Measurements from ENCODE around the gene FAM13B.
"Not testable (repeated sequence)": the region's sequence is repeated elsewhere in the genome, so short reads cannot be mapped to it uniquely, and the experiment has no call there.

Gene FAM13B

GRCh38 chr5:137994556-137994955 is 38.3 kb downstream of the FAM13B start:
- H3K9me3 ChIP-seq (ENCODE audit: control insufficient read depth, low read length): no peaks in the 10 kb centered on the region
- no peaks in the 10 kb centered on the region for H3K4me1 ChIP-seq (ENCODE audit: control insufficient read depth, insufficient read depth, low read length)
- WGBS, 2 experiments: 89 to 97% methylated on average over 2 of the region's 2 CpGs
- H3K27ac ChIP-seq (ENCODE audit: insufficient read depth, low read depth, low read length, poor library complexity, severe bottlenecking): no peak overlapping the region
- H3K36me3 ChIP-seq (ENCODE audit: control insufficient read depth, insufficient read depth, low read length): peaks cover 3% of the 10 kb centered on the region
- H3K27me3 ChIP-seq (ENCODE audit: control insufficient read depth, insufficient read depth, low read length, poor library complexity, severe bottlenecking): no peaks in the 10 kb centered on the region
- H3K4me3 ChIP-seq (ENCODE audit: insufficient read depth, low read depth, low read length): no peak overlapping the region

GRCh38 chr5:137989419-137989818 is 43.5 kb downstream of the FAM13B start:
- WGBS, 2 experiments: 90 to 91% methylated on average over 4 to 5 of the region's 5 CpGs
- no peaks in the 10 kb centered on the region for H3K27me3 ChIP-seq (ENCODE audit: control insufficient read depth, insufficient read depth, low read length, poor library complexity, severe bottlenecking)
- H3K9me3 ChIP-seq (ENCODE audit: control insufficient read depth, low read length): no peaks in the 10 kb centered on the region
- H3K36me3 ChIP-seq (ENCODE audit: control insufficient read depth, insufficient read depth, low read length): no peaks in the 10 kb centered on the region
- no peak overlapping the region for H3K4me3 ChIP-seq (ENCODE audit: insufficient read depth, low read depth, low read length)
- H3K27ac ChIP-seq (ENCODE audit: insufficient read depth, low read depth, low read length, poor library complexity, severe bottlenecking): no peak overlapping the region
- no peaks in the 10 kb centered on the region for H3K4me1 ChIP-seq (ENCODE audit: control insufficient read depth, insufficient read depth, low read length)

GRCh38 chr5:137975208-137975607 is 57.7 kb downstream of the FAM13B start:
- H3K9me3 ChIP-seq (ENCODE audit: control insufficient read depth, low read length): peaks cover 2% of the 10 kb centered on the region
- WGBS, 2 experiments: 94 to 96% methylated on average over 3 of the region's 3 CpGs
- H3K27me3 ChIP-seq (ENCODE audit: control insufficient read depth, insufficient read depth, low read length, poor library complexity, severe bottlenecking): no peaks in the 10 kb centered on the region
- no peaks in the 10 kb centered on the region for H3K36me3 ChIP-seq (ENCODE audit: control insufficient read depth, insufficient read depth, low read length)
- H3K27ac ChIP-seq (ENCODE audit: insufficient read depth, low read depth, low read length, poor library complexity, severe bottlenecking): no peak overlapping the region
- H3K4me1 ChIP-seq (ENCODE audit: control insufficient read depth, insufficient read depth, low read length): no peaks in the 10 kb centered on the region
- H3K4me3 ChIP-seq (ENCODE audit: insufficient read depth, low read depth, low read length): no peak overlapping the region

- WGBS, 2 experiments: 79 to 100% methylated on average over 2 to 3 of the region's 4 CpGs
Observed at GRCh38 chr5:137970384-137970783, 62.5 kb downstream of the FAM13B start.

GRCh38 chr5:137960819-137961218 is 72.1 kb downstream of the FAM13B start:
- Histone ChIP-seq H3K36me3 (ENCODE audit: control insufficient read depth, insufficient read depth, low read length) (peaks cover 9% of the 10 kb centered on the region), H3K4me1 (ENCODE audit: control insufficient read depth, insufficient read depth, low read length) (no peaks in the 10 kb centered on the region), H3K27ac (ENCODE audit: insufficient read depth, low read depth, low read length, poor library complexity, severe bottlenecking) (no peak overlapping the region), H3K4me3 (ENCODE audit: insufficient read depth, low read depth, low read length) (no peak overlapping the region), H3K27me3 (ENCODE audit: control insufficient read depth, insufficient read depth, low read length, poor library complexity, severe bottlenecking) (no peaks in the 10 kb centered on the region), H3K9me3 (ENCODE audit: control insufficient read depth, low read length) (no peaks in the 10 kb centered on the region)
- 100% methylated on average over 3 of the region's 3 CpGs for WGBS, 2 experiments

More at GRCh38 chr5:137970384-137970783, 62.5 kb downstream of the FAM13B start:
- H3K36me3 ChIP-seq (ENCODE audit: control insufficient read depth, insufficient read depth, low read length): peaks cover 12% of the 10 kb centered on the region
- H3K27me3 ChIP-seq (ENCODE audit: control insufficient read depth, insufficient read depth, low read length, poor library complexity, severe bottlenecking); H3K4me3 ChIP-seq (ENCODE audit: insufficient read depth, low read depth, low read length); H3K4me1 ChIP-seq (ENCODE audit: control insufficient read depth, insufficient read depth, low read length); H3K27ac ChIP-seq (ENCODE audit: insufficient read depth, low read depth, low read length, poor library complexity, severe bottlenecking); H3K9me3 ChIP-seq (ENCODE audit: control insufficient read depth, low read length): not testable (repeated sequence)

- Histone ChIP-seq H3K9me3 (ENCODE audit: control insufficient read depth, low read length) (no peaks in the 10 kb centered on the region), H3K27me3 (ENCODE audit: control insufficient read depth, insufficient read depth, low read length, poor library complexity, severe bottlenecking) (no peaks in the 10 kb centered on the region), H3K27ac (ENCODE audit: insufficient read depth, low read depth, low read length, poor library complexity, severe bottlenecking) (no peak overlapping the region), H3K36me3 (ENCODE audit: control insufficient read depth, insufficient read depth, low read length) (peaks cover 9% of the 10 kb centered on the region), H3K4me3 (ENCODE audit: insufficient read depth, low read depth, low read length) (no peak overlapping the region), H3K4me1 (ENCODE audit: control insufficient read depth, insufficient read depth, low read length) (no peaks in the 10 kb centered on the region)
- 95 to 97% methylated on average over 2 of the region's 2 CpGs for WGBS, 2 experiments
Observed at GRCh38 chr5:137960141-137960540, 72.7 kb downstream of the FAM13B start.

- Histone ChIP-seq H3K9me3 (ENCODE audit: control insufficient read depth, low read length) (no peaks in the 10 kb centered on the region), H3K4me3 (ENCODE audit: insufficient read depth, low read depth, low read length) (no peak overlapping the region), H3K4me1 (ENCODE audit: control insufficient read depth, insufficient read depth, low read length) (no peaks in the 10 kb centered on the region), H3K36me3 (ENCODE audit: control insufficient read depth, insufficient read depth, low read length) (peaks cover 9% of the 10 kb centered on the region), H3K27ac (ENCODE audit: insufficient read depth, low read depth, low read length, poor library complexity, severe bottlenecking) (no peak overlapping the region), H3K27me3 (ENCODE audit: control insufficient read depth, insufficient read depth, low read length, poor library complexity, severe bottlenecking) (no peaks in the 10 kb centered on the region)
- WGBS, 2 experiments: 94 to 100% methylated on average over 4 of the region's 4 CpGs
Observed at GRCh38 chr5:137959488-137959887, 73.4 kb downstream of the FAM13B start.

GRCh38 chr5:137957948-137958347 is 74.9 kb downstream of the FAM13B start:
- peaks cover 9% of the 10 kb centered on the region for H3K36me3 ChIP-seq (ENCODE audit: control insufficient read depth, insufficient read depth, low read length)
- WGBS, 2 experiments: 91 to 97% methylated on average over 1 of the region's 1 CpG

DNA sequence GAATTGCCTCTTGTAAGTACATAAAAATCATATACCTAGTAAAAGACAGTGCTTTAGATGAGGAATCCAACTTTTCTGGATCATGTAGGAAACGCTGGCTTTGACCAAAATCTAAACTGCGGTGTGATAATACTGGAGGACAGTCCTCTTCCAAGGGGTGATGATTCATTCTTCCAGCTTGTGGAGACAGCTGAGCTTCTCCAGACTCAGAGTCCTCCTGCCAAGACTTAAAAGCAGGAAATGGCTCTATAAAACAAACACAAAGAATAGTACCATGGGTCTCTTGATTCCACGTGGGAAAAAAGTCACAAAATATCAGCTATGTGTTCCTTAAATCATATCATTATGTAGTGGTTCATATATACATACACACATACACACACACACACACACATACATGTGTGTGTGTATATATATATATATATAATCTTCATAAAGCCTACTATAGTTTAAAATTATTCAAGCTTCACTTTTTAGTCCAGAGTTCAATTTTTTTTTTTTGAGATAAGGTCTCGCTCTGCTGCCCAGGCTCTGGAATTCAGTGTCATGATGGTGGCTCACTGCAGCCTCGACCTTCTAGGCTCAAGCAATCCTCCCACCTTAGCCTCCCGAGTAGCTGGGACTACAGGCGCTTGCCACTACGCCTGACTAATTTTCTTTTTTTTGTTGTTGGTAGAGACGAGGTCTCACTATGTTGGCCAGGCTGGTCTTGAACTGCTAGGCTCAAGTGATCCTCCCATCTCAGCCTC is 78.6 kb downstream of the FAM13B start:
- H3K27me3 ChIP-seq (ENCODE audit: control insufficient read depth, insufficient read depth, low read length, poor library complexity, severe bottlenecking): no peaks in the 10 kb centered on the region
- peaks cover 9% of the 10 kb centered on the region for H3K36me3 ChIP-seq (ENCODE audit: control insufficient read depth, insufficient read depth, low read length)
- no peak overlapping the region for H3K27ac ChIP-seq (ENCODE audit: insufficient read depth, low read depth, low read length, poor library complexity, severe bottlenecking)
- no peaks in the 10 kb centered on the region for H3K4me1 ChIP-seq (ENCODE audit: control insufficient read depth, insufficient read depth, low read length)
- no peak overlapping the region for H3K4me3 ChIP-seq (ENCODE audit: insufficient read depth, low read depth, low read length)
- WGBS, 2 experiments: 92 to 95% methylated on average over 8 to 9 of the region's 9 CpGs
- H3K9me3 ChIP-seq (ENCODE audit: control insufficient read depth, low read length): no peaks in the 10 kb centered on the region

More at GRCh38 chr5:137957948-137958347, 74.9 kb downstream of the FAM13B start:
- no peaks in the 10 kb centered on the region for H3K27me3 ChIP-seq (ENCODE audit: control insufficient read depth, insufficient read depth, low read length, poor library complexity, severe bottlenecking)
- H3K27ac ChIP-seq (ENCODE audit: insufficient read depth, low read depth, low read length, poor library complexity, severe bottlenecking): no peak overlapping the region
- no peaks in the 10 kb centered on the region for H3K9me3 ChIP-seq (ENCODE audit: control insufficient read depth, low read length)
- H3K4me3 ChIP-seq (ENCODE audit: insufficient read depth, low read depth, low read length): no peak overlapping the region
- no peaks in the 10 kb centered on the region for H3K4me1 ChIP-seq (ENCODE audit: control insufficient read depth, insufficient read depth, low read length)

DNA sequence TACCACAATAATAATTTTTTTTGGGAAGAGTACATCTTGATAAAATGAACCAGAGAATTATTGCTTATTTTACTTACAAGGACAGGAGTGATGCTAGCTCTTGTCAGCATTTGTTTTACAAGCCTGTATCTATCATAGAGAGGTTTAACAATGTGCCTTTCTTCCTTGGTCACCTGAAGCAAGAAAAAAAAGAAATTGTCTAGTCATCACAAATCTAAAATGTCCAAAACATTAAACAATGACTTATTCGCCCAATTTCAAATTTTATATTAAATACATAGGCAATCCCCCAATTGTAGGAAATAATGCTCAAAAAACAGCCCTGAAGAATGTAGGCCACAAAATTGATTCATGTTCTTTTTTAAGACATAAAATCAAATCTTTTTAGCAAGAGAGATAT is 87.1 kb downstream of the FAM13B start:
- Histone ChIP-seq H3K27ac (ENCODE audit: insufficient read depth, low read depth, low read length, poor library complexity, severe bottlenecking) (no peak overlapping the region), H3K4me3 (ENCODE audit: insufficient read depth, low read depth, low read length) (no peak overlapping the region), H3K27me3 (ENCODE audit: control insufficient read depth, insufficient read depth, low read length, poor library complexity, severe bottlenecking) (no peaks in the 10 kb centered on the region), H3K36me3 (ENCODE audit: control insufficient read depth, insufficient read depth, low read length) (peaks cover 62% of the 10 kb centered on the region), H3K9me3 (ENCODE audit: control insufficient read depth, low read length) (no peaks in the 10 kb centered on the region), H3K4me1 (ENCODE audit: control insufficient read depth, insufficient read depth, low read length) (no peaks in the 10 kb centered on the region)
- 96 to 100% methylated on average over 1 of the region's 1 CpG for WGBS, 2 experiments

Measured in ectodermal cell (in vitro differentiated cells).